ENCODE measurements around the gene CYB561.

CYB561 gene

DNA sequence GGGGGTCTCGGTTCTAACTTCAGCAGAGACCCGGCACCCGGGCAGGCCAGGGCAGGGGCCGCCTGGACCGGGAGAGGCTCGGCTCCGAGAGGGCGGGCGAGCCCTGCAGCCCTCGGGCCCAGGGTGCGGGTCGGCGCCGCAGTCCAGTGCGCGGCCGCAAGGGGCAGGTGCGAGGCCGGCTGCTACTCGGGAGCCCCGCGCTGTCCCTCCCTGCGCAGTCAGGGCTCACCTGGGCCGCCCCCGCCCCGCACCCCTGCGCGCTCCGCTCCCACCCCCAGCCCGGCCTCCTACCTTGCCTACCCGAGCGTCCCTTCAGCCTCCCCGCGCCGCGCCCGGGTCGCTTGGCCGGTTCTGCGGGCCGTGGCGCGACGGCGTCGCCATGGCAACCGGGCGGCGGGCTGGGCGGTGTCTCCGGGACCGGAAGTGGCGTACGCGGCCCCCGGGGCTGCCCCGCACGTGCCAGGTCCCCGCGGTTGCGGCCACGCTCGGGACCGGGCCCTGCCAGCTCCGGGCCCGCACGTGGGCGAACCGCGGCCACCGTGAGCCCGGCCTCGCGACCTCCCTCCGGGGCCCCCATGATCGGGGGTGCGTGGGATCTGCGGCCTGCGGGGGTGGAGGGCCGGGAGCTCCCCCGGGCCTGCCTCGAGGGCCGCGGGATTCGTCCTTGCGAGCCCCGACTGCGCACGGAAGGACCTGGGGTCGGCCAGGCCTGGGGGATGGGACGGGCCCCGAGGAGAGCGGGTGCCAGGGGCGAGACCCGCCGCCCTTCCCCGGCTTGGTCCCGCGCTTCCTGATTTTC is at the start of gene CYB561:
Gene CYB561, minus strand, starts transcription at position 353 of the 799 bp plus-strand sequence. CDS start 8,759 bp downstream, outside the sequence.
- peak; percentile 46 to 62 for DNase-seq (ENCODE audit: low read depth in 1 of 2, low spot score in 1 of 2)

DNA sequence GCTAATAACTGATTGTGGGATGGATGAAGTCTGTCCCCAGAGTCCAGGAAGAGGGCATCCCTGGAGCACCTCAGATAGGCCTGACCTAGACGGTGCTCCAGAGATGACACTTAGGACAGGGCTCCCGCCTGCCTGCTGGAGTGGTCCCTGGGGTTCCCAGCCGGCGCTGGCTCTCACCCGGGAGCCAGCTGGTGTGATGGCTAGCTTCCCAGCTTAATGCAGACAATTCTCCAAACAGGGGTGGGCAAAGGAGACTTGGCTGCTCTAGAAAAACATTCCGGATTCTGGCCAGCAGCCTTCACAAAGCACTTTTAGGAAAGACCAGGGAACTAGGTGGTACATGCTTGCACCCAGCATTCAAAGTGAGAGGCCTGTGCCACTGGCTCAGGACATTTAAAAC is 49.4 kb upstream of the CYB561 start:
- DNase-seq (ENCODE audit: low read depth in 1 of 2, low spot score in 1 of 2): no peak

GRCh38 chr17:63494300-63494928 is 48.3 kb upstream of the CYB561 start:
- DNase-seq (ENCODE audit: low read depth in 1 of 2, low spot score in 1 of 2): no peak

DNA sequence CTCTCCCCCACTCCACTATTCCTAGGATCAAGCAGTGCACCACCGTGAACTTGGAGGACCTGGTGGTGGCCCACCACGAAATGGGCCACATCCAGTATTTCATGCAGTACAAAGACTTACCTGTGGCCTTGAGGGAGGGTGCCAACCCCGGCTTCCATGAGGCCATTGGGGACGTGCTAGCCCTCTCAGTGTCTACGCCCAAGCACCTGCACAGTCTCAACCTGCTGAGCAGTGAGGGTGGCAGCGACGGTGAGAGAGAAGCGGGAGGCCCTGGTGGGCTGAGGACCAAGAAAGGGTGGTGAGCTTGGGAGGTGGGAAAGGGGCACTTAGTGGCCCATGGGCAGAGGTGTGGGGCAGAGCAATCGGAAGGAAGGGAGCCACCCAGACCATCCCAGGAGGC is 47.3 kb upstream of the CYB561 start:
- no peak for DNase-seq (ENCODE audit: low read depth in 1 of 2, low spot score in 1 of 2)

- no peak for DNase-seq (ENCODE audit: low read depth in 1 of 2, low spot score in 1 of 2)
Measured at GRCh38 chr17:63492940-63493339, 46.8 kb upstream of the CYB561 start.

GRCh38 chr17:63491977-63492618 is 46.0 kb upstream of the CYB561 start:
- no peak for DNase-seq (ENCODE audit: low read depth in 1 of 2, low spot score in 1 of 2)

GRCh38 chr17:63491413-63491812 is 45.3 kb upstream of the CYB561 start:
- no peak for DNase-seq (ENCODE audit: low read depth in 1 of 2, low spot score in 1 of 2)

DNA sequence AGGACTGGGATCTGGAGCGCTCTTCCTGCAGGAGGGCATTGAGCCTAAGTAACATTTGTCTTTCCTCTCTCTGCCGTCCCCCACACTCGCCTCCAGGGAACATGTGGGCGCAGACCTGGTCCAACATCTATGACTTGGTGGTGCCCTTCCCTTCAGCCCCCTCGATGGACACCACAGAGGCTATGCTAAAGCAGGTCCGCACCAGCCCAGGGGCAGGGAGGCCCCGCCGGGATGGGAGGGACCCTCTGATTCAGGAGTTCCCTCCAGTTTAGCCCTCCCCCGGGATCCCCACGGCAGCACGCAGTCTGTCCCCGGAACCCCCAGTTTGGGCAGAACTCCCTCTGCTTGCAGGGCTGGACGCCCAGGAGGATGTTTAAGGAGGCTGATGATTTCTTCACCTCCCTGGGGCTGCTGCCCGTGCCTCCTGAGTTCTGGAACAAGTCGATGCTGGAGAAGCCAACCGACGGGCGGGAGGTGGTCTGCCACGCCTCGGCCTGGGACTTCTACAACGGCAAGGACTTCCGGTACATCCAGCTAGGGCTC is 44.8 kb upstream of the CYB561 start:
- DNase-seq (ENCODE audit: low read depth in 1 of 2, low spot score in 1 of 2): no peak

- no peak for DNase-seq (ENCODE audit: low read depth in 1 of 2, low spot score in 1 of 2)
Measured at GRCh38 chr17:63490329-63490728, 44.2 kb upstream of the CYB561 start.

GRCh38 chr17:63489291-63489690 is 43.2 kb upstream of the CYB561 start:
- DNase-seq (ENCODE audit: low read depth in 1 of 2, low spot score in 1 of 2): no peak

DNA sequence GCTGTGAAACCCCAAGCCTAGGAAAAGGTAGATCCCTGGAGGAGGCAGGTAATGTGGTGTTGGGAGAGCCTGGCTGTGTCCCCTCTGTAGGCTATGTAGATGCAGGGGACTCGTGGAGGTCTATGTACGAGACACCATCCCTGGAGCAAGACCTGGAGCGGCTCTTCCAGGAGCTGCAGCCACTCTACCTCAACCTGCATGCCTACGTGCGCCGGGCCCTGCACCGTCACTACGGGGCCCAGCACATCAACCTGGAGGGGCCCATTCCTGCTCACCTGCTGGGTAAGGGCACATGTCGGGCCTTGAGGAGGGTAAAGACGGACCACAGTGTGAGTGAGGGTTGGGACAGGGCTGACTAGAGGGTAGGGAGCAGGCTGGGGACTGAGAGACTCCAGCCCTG is 42.7 kb upstream of the CYB561 start:
- DNase-seq (ENCODE audit: low read depth in 1 of 2, low spot score in 1 of 2): no peak

GRCh38 chr17:63487014-63487339 is 40.9 kb upstream of the CYB561 start:
- no peak for DNase-seq (ENCODE audit: low read depth in 1 of 2, low spot score in 1 of 2)

DNA sequence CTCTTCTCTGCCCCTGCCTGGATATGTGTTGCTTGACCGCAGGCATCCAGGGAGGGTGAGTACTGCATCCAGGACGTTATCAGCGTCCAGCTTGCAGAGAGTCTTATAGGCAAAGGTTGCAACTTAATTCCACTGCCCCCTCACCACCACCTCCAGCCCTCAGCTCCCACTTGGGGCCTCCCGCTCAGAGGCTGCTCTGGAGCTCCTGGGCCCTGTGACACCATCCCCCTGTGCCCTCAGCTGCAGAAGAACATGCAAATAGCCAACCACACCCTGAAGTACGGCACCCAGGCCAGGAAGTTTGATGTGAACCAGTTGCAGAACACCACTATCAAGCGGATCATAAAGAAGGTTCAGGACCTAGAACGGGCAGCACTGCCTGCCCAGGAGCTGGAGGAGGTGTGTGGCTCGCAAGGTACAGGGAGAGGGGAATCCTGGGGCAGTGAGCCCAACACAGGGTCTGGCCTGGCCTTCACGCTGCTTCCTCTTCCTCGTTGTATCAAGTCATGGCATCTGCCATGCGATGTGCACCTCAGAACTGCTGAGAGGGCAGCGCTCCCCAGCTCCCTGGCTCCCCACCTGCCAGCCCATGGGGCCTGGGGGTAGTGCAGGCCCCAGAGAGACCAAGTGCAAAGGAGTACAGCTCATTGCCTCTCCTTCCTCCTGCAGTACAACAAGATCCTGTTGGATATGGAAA is 40.4 kb upstream of the CYB561 start:
- DNase-seq (ENCODE audit: low read depth in 1 of 2, low spot score in 1 of 2): no peak

DNA sequence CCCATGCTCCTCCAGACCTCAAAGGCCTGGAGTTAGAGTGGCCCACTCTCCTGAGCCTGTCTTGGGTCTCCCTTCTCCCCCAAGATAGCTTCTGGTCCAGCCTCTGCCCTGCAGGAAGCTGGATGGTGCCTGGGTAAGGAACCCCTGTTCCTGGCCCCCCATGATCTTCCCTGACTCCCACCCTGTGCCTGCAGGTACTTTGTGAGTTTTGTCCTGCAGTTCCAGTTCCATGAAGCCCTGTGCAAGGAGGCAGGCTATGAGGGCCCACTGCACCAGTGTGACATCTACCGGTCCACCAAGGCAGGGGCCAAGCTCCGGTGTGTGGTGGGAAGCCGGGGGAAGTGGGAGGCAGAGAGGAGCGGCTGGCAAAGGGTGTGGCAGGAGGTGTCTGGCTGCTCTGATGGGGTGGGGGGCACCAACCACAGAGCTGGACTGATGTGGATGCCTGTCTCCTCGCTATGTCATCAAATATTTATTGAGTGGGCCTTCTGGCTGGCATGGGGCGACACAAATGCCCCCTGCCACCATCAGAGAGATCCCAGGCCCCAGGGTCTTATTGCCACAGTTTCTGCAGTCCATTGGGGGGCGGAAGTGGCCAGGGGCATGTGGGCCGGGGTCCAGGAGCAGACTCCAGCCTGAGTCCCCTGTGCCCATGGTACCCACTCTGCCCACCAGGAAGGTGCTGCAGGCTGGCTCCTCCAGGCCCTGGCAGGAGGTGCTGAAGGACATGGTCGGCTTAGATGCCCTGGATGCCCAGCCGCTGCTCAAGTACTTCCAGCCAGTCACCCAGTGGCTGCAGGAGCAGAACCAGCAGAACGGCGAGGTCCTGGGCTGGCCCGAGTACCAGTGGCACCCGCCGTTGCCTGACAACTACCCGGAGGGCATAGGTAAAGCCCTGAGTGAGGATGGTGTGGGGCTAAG is 37.8 kb upstream of the CYB561 start:
- DNase-seq (ENCODE audit: low read depth in 1 of 2, low spot score in 1 of 2): no peak

DNA sequence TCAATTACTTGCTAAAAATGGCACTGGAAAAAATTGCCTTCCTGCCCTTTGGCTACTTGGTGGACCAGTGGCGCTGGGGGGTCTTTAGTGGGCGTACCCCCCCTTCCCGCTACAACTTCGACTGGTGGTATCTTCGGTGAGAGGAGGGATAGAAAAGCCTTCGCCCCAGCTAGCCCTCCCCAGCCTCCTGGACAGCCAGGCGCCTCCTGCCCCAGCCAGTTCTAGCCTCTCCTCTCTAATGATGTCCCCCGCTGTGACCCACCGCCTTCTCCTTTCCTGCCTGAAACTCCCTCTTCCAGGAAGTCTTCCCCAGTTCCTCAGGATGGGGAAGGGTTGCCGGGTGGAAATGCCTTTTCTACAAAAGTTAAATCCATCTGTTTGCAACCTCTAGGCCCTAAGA is 36.9 kb upstream of the CYB561 start:
- no peak for DNase-seq (ENCODE audit: low read depth in 1 of 2, low spot score in 1 of 2)

DNA sequence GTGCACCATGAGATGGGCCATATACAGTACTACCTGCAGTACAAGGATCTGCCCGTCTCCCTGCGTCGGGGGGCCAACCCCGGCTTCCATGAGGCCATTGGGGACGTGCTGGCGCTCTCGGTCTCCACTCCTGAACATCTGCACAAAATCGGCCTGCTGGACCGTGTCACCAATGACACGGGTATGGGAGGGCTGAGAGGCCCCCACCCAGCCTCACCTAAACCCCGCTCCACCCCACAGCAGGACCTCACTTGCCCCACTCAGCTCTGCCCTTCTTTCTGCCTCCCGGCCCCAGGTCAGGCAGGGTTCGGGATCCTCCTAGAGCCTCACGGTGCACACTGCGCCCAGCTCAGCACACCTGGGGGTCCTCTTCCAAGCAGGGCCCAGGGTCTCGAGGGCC is 36.4 kb upstream of the CYB561 start:
- no peak for DNase-seq (ENCODE audit: low read depth in 1 of 2, low spot score in 1 of 2)

DNA sequence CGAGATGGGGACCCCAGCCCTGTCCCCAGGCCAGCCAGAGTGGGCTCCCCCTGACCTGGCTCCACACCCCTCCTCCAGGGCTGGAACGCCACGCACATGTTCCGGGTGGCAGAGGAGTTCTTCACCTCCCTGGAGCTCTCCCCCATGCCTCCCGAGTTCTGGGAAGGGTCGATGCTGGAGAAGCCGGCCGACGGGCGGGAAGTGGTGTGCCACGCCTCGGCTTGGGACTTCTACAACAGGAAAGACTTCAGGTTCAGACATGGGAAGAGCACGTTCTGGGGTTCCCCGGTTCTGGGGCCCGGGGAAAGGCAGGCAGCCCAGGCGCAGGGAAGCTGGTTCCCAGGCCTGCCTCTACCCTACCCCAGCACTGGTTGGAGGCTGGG is 35.4 kb upstream of the CYB561 start:
- DNase-seq (ENCODE audit: low read depth in 1 of 2, low spot score in 1 of 2): no peak

DNA sequence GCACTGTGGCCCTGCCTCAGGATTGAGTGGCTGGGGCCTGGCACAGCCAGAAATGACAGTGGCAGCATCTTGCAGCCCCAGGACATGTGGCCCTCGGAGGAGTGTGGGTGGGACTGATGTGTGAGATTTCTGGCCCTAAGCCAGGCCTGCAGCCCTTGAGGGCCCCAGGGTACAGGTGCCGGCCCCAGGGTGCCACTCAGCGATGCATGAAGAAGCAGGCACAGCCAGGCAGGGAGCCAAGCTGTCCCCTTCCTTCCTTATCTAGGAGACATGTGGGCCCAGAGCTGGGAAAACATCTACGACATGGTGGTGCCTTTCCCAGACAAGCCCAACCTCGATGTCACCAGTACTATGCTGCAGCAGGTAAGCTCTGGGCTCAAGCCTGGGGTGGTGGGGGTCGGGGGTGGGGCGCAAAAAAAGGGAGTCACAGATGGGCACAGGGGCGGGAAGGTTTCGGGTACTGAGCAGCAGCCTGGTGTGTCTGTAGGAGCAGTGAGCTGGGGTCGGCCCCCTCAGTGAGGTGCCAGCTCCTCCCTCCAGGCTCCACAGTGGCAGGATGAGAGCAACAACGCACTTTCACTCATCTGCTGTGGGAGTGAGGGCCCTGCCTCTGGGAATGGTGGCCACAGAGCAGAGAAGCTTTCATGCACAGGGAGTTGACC is 34.9 kb upstream of the CYB561 start:
- no peak for DNase-seq (ENCODE audit: low read depth in 1 of 2, low spot score in 1 of 2)

DNA sequence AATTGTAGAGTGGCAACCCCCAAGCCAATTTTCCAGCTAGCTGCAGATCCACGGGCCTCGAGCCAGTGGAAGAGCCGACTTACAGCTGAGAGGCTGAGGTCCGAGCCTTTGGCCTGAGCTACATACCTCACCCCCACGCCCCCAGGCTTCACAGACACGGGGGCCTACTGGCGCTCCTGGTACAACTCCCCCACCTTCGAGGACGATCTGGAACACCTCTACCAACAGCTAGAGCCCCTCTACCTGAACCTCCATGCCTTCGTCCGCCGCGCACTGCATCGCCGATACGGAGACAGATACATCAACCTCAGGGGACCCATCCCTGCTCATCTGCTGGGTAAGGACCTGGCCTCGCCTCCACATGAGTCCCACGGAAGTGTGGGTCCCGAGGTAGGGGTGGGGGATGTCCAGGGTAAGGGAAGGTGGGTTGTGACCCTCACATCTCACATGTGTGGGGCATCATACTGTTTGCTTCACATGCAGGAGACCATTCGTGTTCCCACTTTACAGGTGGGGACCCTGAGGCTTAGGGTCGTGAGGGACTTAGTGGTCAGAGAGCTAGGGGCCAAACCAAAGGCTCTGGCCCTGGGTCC is 34.2 kb upstream of the CYB561 start:
- DNase-seq (ENCODE audit: low read depth in 1 of 2, low spot score in 1 of 2): no peak

All from activated CD4-positive, alpha-beta T cell treated with anti-CD3 and anti-CD28 coated beads, Interleukin-2, amount 50 U/mL, for 24 hours (primary cell).